HepG2 (cell line): ENCODE data around the gene SH3D19. TPM values are rescaled to one million over a fixed set of nuclear protein-coding genes. Genes with fewer than 3 reads are reported as not detected.
"Not testable (repeated sequence)": the region's sequence is repeated elsewhere in the genome, so short reads cannot be mapped to it uniquely, and the experiment has no call there.

Experiments used
- ATAC-seq: fragments of 200-7000 bp; cut with Tn5 transposase; 3 replicates; pipeline ENCODE4 v1.9.1; 2020; ENCODE audit warnings: mild to moderate bottlenecking, moderate library complexity
- BruUV-seq: library from RNA; stranded (reverse); fragments of 400-500 nt; replicated peaks from 2 replicates; lab custom pipeline; 2021; lab: Mats Ljungman, UMichigan
- CTCF ChIA-PET: fragments of 300-600 bp; formaldehyde crosslinking; extraction: SDS; loops from one replicate; lab custom pipeline; 2021; ENCODE audit warnings: low total read pairs, inconsistent platforms, low intra/inter-chr PET ratio; lab: Yijun Ruan, JAX
- POLR2A ChIA-PET: fragments of 350-600 bp; sonication (Branson Sonifier 250); formaldehyde crosslinking; loops from one replicate; lab custom pipeline; 2020; ENCODE audit warnings: antibody characterized with exemption, inconsistent platforms; lab: Yijun Ruan, JAX
- DNase-seq: peaks from one replicate; pipeline ENCODE4 v3.0.0-alpha.2; 2015; ENCODE audit warnings: low spot score
- FAIRE-seq: peaks from 3 replicates; lab custom pipeline; 2011; peaks lifted over from hg19 to GRCh38; lab: Jason Lieb, UNC
- H2AFZ ChIP-seq: one replicate; pipeline ENCODE4 v1.6.1; 2011; ENCODE audit warnings: low read length, inconsistent platforms
- H3K27ac ChIP-seq: fragments of 300-600 bp; 3 replicates; pipeline ENCODE4 v1.8.0; 2011; ENCODE audit warnings: mixed run types, mild to moderate bottlenecking, mixed read lengths, low read length, inconsistent platforms; ENCODE audit not compliant: insufficient read depth; ENCODE audit errors: extremely low read length
- H3K27me3 ChIP-seq, 2 experiments: fragments of 200-600 bp in 1 of 2; 2 replicates in 1 of 2; 3 replicates in 1 of 2; pipeline versions ENCODE4 v1.6.0 to v1.8.0; 2011; ENCODE audit warnings: low read length in 2 of 2, mild to moderate bottlenecking in 2 of 2, moderate library complexity in 2 of 2, inconsistent platforms in 1 of 2; ENCODE audit not compliant: insufficient read depth in 2 of 2, control insufficient read depth in 1 of 2
- H3K36me3 ChIP-seq, 2 experiments: fragments of 200-600 bp in 1 of 2; replicated peaks in 1 of 2; 2 replicates in 1 of 2; 3 replicates in 1 of 2; pipeline versions ENCODE4 v1.5.1 to v1.8.0; 2011; ENCODE audit warnings: low read length in 2 of 2, inconsistent platforms in 1 of 2; ENCODE audit not compliant: insufficient read depth in 2 of 2, control insufficient read depth in 1 of 2
- H3K4me1 ChIP-seq: 2 replicates; pipeline ENCODE4 v1.5.1; 2012; ENCODE audit warnings: low read length, inconsistent platforms; ENCODE audit not compliant: insufficient read depth
- H3K4me2 ChIP-seq: 2 replicates; pipeline ENCODE4 v1.6.0; 2011; ENCODE audit warnings: low read depth, low read length, inconsistent platforms
- H3K4me3 ChIP-seq, 3 experiments: fragments of 200-600 bp in 1 of 3; sonication (generic), shearing (Covaris generic) in 1 of 3; replicated peaks in 1 of 3; 2 replicates each; pipeline ENCODE4 v1.5.1; 2011 to 2016; ENCODE audit warnings: low read length in 3 of 3, inconsistent platforms in 2 of 3, low read depth in 2 of 3, mild to moderate bottlenecking in 2 of 3, control low read depth in 1 of 3, mixed read lengths in 1 of 3; ENCODE audit not compliant: insufficient read depth in 1 of 3
- H3K79me2 ChIP-seq: one replicate; pipeline ENCODE4 v1.6.1; 2011; ENCODE audit warnings: low read length, inconsistent platforms; ENCODE audit not compliant: insufficient read depth
- H3K9ac ChIP-seq: 2 replicates; pipeline ENCODE4 v1.6.0; 2011; ENCODE audit warnings: mild to moderate bottlenecking, low read depth, low read length, inconsistent platforms; ENCODE audit not compliant: insufficient read depth
- H3K9me3 ChIP-seq: 2 replicates; pipeline ENCODE4 v1.5.1; 2012; ENCODE audit warnings: mild to moderate bottlenecking, low read length
- H4K20me1 ChIP-seq: 2 replicates; pipeline ENCODE4 v1.6.0; 2011; ENCODE audit warnings: inconsistent platforms, mild to moderate bottlenecking, low read length, moderate library complexity; ENCODE audit not compliant: insufficient read depth
- ARID5B ChIP-seq: IDR thresholded peaks from 2 replicates; pipeline ENCODE4 v1.4.0; 2020; ENCODE audit warnings: mild to moderate bottlenecking, missing genetic modification reagents
- KDM5A ChIP-seq: fragments of 200-600 bp; sonication (generic); IDR thresholded peaks from 2 replicates; pipeline ENCODE4 v1.7.0; 2018; ENCODE audit warnings: antibody characterized with exemption, mild to moderate bottlenecking, low read length, borderline replicate concordance
- KLF13 ChIP-seq: sonication (generic); formaldehyde crosslinking; IDR thresholded peaks from 2 replicates; pipeline ENCODE4 v1.4.0; 2020; ENCODE audit warnings: mild to moderate bottlenecking, missing genetic modification reagents
- PAXIP1 ChIP-seq: sonication (generic); formaldehyde crosslinking; conservative IDR thresholded peaks from 2 replicates; pipeline ENCODE4 v1.4.0; 2020; ENCODE audit warnings: mild to moderate bottlenecking, missing genetic modification reagents, moderate library complexity
- PHF21A ChIP-seq: sonication (generic); formaldehyde crosslinking; IDR thresholded peaks from 2 replicates; pipeline ENCODE4 v1.5.0; 2020; ENCODE audit warnings: mild to moderate bottlenecking, missing genetic modification reagents
- RBM22 ChIP-seq: fragments of 200-400 bp; formaldehyde crosslinking; optimal IDR thresholded peaks from 2 replicates; pipeline ENCODE3; 2017; ENCODE audit warnings: mild to moderate bottlenecking, low read length, moderate library complexity
- ZNF121 ChIP-seq: sonication (generic); formaldehyde crosslinking; IDR thresholded peaks from 2 replicates; pipeline ENCODE4 v1.5.0; 2020; ENCODE audit warnings: mild to moderate bottlenecking, missing genetic modification reagents
- ZNF414 ChIP-seq: sonication (generic); formaldehyde crosslinking; IDR thresholded peaks from 2 replicates; pipeline ENCODE4 v1.5.0; 2020; ENCODE audit warnings: missing genetic modification reagents
- ZNF83 ChIP-seq: sonication (generic); formaldehyde crosslinking; IDR thresholded peaks from 2 replicates; pipeline ENCODE4 v1.4.0; 2020; ENCODE audit warnings: missing genetic modification reagents, mild to moderate bottlenecking, borderline replicate concordance
- WGBS: methylation state at CpG from one replicate; pipeline ENCODE4 v1.1.6; 2017; ENCODE audit warnings: low lambda C conversion rate; 5-methylcytosine and 5-hydroxymethylcytosine counted together
- in situ Hi-C: cut with HindIII; loops from 2 replicates; pipeline ENCODE4 v1.10.0; 2017; ENCODE audit warnings: low pct_unique_long_range_greater_than_20kb; ENCODE audit not compliant: extremely low pct_ligation_motif_present
- intact Hi-C: fragments of 100-400 bp; cut with micrococcal nuclease; formaldehyde crosslinking; loops from one replicate; pipeline ENCODE4 v1.10.0; 2022; ENCODE audit not compliant: unreplicated experiment
- polyA plus RNA-seq, 8 experiments: library from polyadenylated mRNA; depleted of rRNA in 3 of 8; stranded (reverse) in 7 of 8; unstranded in 1 of 8; fragments of >200 nt; fragmentation: Illumina TruSeq in 4 of 8; extraction: Trizol in 4 of 8; gene quantifications; 2 replicates each; pipeline versions ENCODE4 v1.2.1 to v1.2.3, GENCODE V29; 2011 to 2016; ENCODE audit warnings: low read depth in 4 of 8, missing spikeins in 1 of 8, mixed read lengths in 1 of 8; ENCODE audit not compliant: insufficient read depth in 1 of 8
- total RNA-seq, 5 experiments: library from RNA; depleted of rRNA; stranded (reverse); fragments of >200 nt; fragmentation: Illumina TruSeq; extraction: Trizol; gene quantifications; 2 replicates each; pipeline ENCODE4 v1.2.3, GENCODE V29; 2016; ENCODE audit warnings: low read depth in 1 of 5

The SH3D19 gene
- total and polyA plus RNA-seq, 2 of the 13 experiments (the other 11 are each of a cell fraction or from before 2014, with no cell fraction given), result 31.2 to 38.0 TPM

GRCh38 chr4:151136048-151136447 lies 189.4 kb downstream of the SH3D19 start:
- WGBS, result 98% methylated on average over 3 of the region's 3 CpGs
- H3K4me2 ChIP-seq, in situ Hi-C loops, H3K9me3 ChIP-seq, H3K27me3 ChIP-seq, intact Hi-C loops, DNase-seq, H4K20me1 ChIP-seq, H3K27ac ChIP-seq, H3K9ac ChIP-seq, CTCF ChIA-PET, FAIRE-seq, H2AFZ ChIP-seq, ATAC-seq, H3K4me3 ChIP-seq, BruUV-seq, POLR2A ChIA-PET, H3K79me2 ChIP-seq: not testable (repeated sequence)
- Histone ChIP-seq H3K4me1 (peaks cover 38% of the 10 kb centered on the region), H3K36me3 (peaks cover 6 to 51% of the 10 kb centered on the region in 2 experiments)
- peak; percentile 68 for TF ChIP-seq ZNF121 (CRISPR knock-in tag)
- TF ChIP-seq RBM22, result peak; percentile 18

- Histone ChIP-seq H3K9me3 (no peaks in the 10 kb centered on the region), H3K36me3 (peaks cover 4 to 50% of the 10 kb centered on the region in 2 experiments), H3K4me1 (peaks cover 27% of the 10 kb centered on the region), H3K79me2 (no peaks in the 10 kb centered on the region), H3K9ac (no peak overlapping the region), H4K20me1 (no peaks in the 10 kb centered on the region), H3K27ac (peak overlapping the region; percentile 35), H2AFZ (no peak overlapping the region), H3K4me3 (no peak overlapping the region), H3K27me3 (no peaks in the 10 kb centered on the region), H3K4me2 (no peak overlapping the region)
- POLR2A ChIA-PET, result no interaction called here
- in situ Hi-C loops, result no loop called here
- no TSS peak for BruUV-seq
- FAIRE-seq (no peak), DNase-seq (no peak), ATAC-seq (peak; percentile 62)
- CTCF ChIA-PET, result no interaction called here
- intact Hi-C loops, result no loop called here
- 26% methylated on average over 5 of the region's 5 CpGs for WGBS
- no peak for TF ChIP-seq ZNF83 (CRISPR knock-in tag)
- TF ChIP-seq KLF13 (CRISPR knock-in tag), result no peak
- peak; percentile 35 for TF ChIP-seq ARID5B (CRISPR knock-in tag)
- TF ChIP-seq KDM5A, result no peak
- no peak for TF ChIP-seq PHF21A (CRISPR knock-in tag)
- TF ChIP-seq ZNF414, result no peak
- TF ChIP-seq PAXIP1 (CRISPR knock-in tag), result 0 out of 2 replicates have a peak, but pooled peaks have one; percentile 29
Measured at GRCh38 chr4:151133311-151133710, 192.1 kb downstream of the SH3D19 start.
